ENCODE results near the gene CSMD2. TPM values are rescaled to one million over a fixed set of nuclear protein-coding genes. Genes with fewer than 3 reads are reported as not detected.

Gene CSMD2
- total RNA-seq, 4 donors from 2014 or later: 0.60 to 2.5 (median 1.2) TPM

GRCh38 chr1:33653226-33653625 lies 511.8 kb downstream of the CSMD2 start:
- Histone ChIP-seq H3K36me3 (no peaks in the 10 kb centered on the region), H3K4me1 (no peaks in the 10 kb centered on the region), H3K27ac (no peak overlapping the region), H3K27me3 (no peaks in the 10 kb centered on the region), H3K9me3 (peaks cover 0 to 4% (median 0%) of the 10 kb centered on the region in 4 donors), H3K4me3 (no peak overlapping the region)
- DNase-seq (ENCODE audit: low spot score in 2 of 2): no peak
- TF ChIP-seq EP300 (IDR thresholded peaks at IDR 0.05) (no peak), CTCF (IDR thresholded peaks at IDR 0.05) (no peak), POLR2A (IDR thresholded peaks at IDR 0.05) (no peak)
- 91% methylated on average over 12 of the region's 12 CpGs for WGBS, 2 donors

- H3K4me3 ChIP-seq: no peak overlapping the region
- no peaks in the 10 kb centered on the region for H3K27me3 ChIP-seq
- WGBS, 2 donors: 75 to 79% methylated on average over 3 of the region's 3 CpGs
- H3K36me3 ChIP-seq: no peaks in the 10 kb centered on the region
- TF ChIP-seq POLR2A (IDR thresholded peaks at IDR 0.05): no peak
- TF ChIP-seq CTCF (IDR thresholded peaks at IDR 0.05): no peak
- no peak for TF ChIP-seq EP300 (IDR thresholded peaks at IDR 0.05)
- no peak for DNase-seq (ENCODE audit: low spot score in 2 of 2)
- peaks cover 0 to 4% (median 0%) of the 10 kb centered on the region in 4 donors for H3K9me3 ChIP-seq
- H3K4me1 ChIP-seq: no peaks in the 10 kb centered on the region
- no peak overlapping the region for H3K27ac ChIP-seq
These were observed 514.3 kb downstream of the CSMD2 start for GRCh38 chr1:33650708-33651107.

- Histone ChIP-seq H3K9me3 (peaks cover 0 to 4% (median 0%) of the 10 kb centered on the region in 4 donors), H3K27me3 (no peaks in the 10 kb centered on the region), H3K4me1 (no peaks in the 10 kb centered on the region), H3K4me3 (no peak overlapping the region), H3K27ac (no peak overlapping the region), H3K36me3 (no peaks in the 10 kb centered on the region)
- WGBS, 2 donors: 88 to 92% methylated on average over 7 of the region's 7 CpGs
- TF ChIP-seq CTCF (IDR thresholded peaks at IDR 0.05) (no peak), EP300 (IDR thresholded peaks at IDR 0.05) (no peak)
- DNase-seq (ENCODE audit: low spot score in 2 of 2): no peak
These were observed 515.3 kb downstream of the CSMD2 start for GRCh38 chr1:33649759-33650158.

DNA sequence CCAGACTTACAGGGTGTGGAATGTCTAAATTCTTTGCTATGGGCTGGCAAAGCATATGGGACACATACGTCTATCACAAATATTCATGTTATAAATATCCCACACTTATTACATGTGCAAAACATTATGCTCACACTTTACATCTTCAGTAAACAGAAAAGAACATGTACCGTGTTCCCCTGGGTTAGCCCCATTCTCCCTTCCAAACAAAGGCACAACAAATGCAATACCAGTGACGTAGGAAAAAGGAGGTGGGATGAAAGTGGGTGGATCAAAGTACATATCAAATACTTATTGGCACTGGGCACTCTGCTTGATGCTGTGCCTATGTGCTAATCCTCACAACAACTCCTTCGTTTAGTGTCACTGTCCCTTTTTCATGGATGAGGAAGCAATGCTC lies 521.8 kb downstream of the CSMD2 start:
- TF ChIP-seq EP300 (IDR thresholded peaks at IDR 0.05) (no peak), CTCF (IDR thresholded peaks at IDR 0.05) (no peak), POLR2A (IDR thresholded peaks at IDR 0.05) (no peak)
- peaks cover 0 to 4% (median 0%) of the 10 kb centered on the region in 4 donors for H3K4me1 ChIP-seq
- no peaks in the 10 kb centered on the region for H3K27me3 ChIP-seq
- no peak overlapping the region for H3K27ac ChIP-seq
- WGBS, 2 donors: 70 to 78% methylated on average over 4 of the region's 4 CpGs
- DNase-seq (ENCODE audit: low spot score in 2 of 2): no peak
- H3K4me3 ChIP-seq: no peak overlapping the region
- H3K36me3 ChIP-seq: no peaks in the 10 kb centered on the region
- no peaks in the 10 kb centered on the region for H3K9me3 ChIP-seq

DNA sequence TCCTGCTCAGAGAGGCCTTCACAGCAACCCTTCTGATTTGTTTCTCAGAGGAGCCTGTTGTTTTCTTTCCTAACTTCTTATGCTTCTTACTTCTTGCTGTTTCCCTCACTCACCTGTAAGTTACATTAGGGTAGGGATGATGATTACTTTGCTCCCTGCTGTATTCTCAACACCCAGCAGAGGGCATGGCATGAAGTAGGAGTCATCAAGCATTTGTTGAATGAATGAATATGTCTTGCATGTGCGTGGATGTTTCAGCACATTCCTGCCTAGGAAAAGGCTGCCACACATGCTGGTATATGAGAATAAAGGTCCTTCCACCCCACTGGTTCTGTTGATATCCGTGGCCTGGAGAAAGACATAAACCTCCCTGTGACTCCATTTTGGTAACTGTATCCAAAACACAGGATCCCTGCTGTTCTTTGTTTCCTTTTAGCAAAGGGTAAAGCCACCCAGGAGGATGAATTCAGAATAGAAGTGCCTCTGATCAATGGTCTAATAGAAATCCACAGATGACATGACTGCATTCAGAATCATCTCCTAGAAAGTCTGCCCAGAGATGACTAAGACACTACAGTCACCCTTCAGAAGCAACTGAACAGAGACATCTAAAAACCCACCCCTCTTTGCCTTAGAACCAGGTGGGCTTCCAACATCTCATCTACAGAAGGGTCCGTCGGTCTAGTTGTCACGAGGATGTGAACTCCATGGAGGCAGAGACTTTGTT lies 523.8 kb downstream of the CSMD2 start:
- TF ChIP-seq CTCF (IDR thresholded peaks at IDR 0.05): no peak
- no peak for TF ChIP-seq POLR2A (IDR thresholded peaks at IDR 0.05)
- TF ChIP-seq EP300 (IDR thresholded peaks at IDR 0.05): no peak
- no peaks in the 10 kb centered on the region for H3K27me3 ChIP-seq
- no peaks in the 10 kb centered on the region for H3K36me3 ChIP-seq
- WGBS, 2 donors: 69 to 73% methylated on average over 5 of the region's 5 CpGs
- no peaks in the 10 kb centered on the region for H3K9me3 ChIP-seq
- no peak overlapping the region for H3K27ac ChIP-seq
- no peak for DNase-seq (ENCODE audit: low spot score in 2 of 2)
- H3K4me1 ChIP-seq: peaks cover 0 to 4% (median 0%) of the 10 kb centered on the region in 4 donors
- no peak overlapping the region for H3K4me3 ChIP-seq
